H54 (cell line): ENCODE measurements around the gene STIL.

Source experiments
- DNase-seq: peaks from one replicate; pipeline ENCODE4 v3.0.0; 2011; ENCODE audit warnings: low spot score, mixed read lengths; ENCODE audit not compliant: insufficient read length
- FAIRE-seq: peaks from 3 replicates; lab custom pipeline; 2011; peaks lifted over from hg19 to GRCh38; lab: Jason Lieb, UNC
- POLR2A ChIP-seq: IDR thresholded peaks from 2 replicates; pipeline ENCODE4 v1.6.1; 2011; ENCODE audit warnings: low read depth, mild to moderate bottlenecking, low read length

Gene STIL

DNA sequence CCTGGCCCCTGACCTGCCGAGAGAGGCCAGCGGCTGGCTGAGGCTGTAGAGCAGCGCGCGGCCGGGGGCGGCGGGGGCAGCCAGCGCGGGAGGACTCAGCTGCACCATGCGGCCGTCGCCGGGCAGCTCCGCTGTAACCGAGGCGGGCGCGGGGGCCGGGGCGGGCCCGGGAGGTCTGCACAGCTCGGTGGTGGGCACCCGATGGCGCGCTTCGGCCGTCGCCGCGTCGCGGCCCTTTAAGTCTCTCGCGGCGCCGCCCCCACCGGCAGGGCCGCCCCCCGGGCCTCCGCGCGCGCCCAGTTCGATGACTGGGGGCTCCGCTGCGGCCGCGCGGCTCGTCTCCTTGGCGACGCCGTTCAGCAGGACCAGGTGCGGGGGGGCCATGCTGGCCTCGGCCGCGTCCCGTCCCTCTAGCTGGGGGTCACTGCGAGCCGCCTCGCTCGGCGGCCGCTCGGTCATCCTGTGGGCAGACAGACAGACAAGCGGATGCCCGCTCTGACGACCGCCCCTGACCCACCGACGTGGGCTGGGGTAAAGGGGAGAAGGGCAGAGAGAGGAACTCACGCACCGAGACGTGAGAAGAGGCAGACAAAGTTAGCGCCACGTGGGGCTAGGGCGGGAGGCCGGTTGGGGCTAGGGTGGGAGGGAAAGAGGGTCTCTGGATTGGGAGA lies 88.4 kb downstream of the STIL start:
- no peak for FAIRE-seq
- DNase-seq: no peak
- no peak for TF ChIP-seq POLR2A

DNA sequence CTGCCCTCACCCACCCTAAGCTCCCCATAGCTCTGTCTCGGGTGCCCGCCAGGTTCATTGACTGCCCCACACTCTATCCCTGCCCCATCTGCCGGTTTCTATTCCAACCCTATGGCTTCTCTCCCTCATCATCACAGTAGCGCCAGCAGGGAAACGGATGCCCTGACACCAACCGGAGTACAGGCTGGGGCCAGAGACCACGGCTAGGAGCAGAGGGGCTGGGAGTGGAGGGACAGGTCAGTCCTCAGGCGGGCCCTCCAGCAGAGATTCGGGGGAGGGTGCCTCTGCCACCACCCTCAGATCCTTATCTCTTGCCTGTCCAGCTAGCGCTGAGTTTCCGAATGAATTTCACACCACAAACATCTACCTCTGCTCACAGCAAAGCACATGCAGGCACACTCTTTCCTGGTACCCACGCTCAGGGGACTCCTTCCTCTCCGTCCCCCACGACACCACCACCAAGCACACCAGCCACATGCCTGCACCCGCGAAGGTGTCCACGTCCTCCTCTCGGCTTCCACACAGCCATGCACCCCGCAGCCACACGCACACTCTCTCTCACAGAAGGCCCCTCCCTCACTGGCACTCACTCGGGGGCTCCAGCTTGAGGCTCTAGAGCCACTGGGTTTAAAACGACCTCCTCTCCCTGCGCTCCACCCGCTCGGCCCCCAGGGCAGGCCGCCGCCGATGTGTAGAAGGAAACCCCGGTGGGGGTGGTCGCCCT lies 89.1 kb downstream of the STIL start:
- TF ChIP-seq POLR2A: no peak
- FAIRE-seq (no peak), DNase-seq (no peak)

DNA sequence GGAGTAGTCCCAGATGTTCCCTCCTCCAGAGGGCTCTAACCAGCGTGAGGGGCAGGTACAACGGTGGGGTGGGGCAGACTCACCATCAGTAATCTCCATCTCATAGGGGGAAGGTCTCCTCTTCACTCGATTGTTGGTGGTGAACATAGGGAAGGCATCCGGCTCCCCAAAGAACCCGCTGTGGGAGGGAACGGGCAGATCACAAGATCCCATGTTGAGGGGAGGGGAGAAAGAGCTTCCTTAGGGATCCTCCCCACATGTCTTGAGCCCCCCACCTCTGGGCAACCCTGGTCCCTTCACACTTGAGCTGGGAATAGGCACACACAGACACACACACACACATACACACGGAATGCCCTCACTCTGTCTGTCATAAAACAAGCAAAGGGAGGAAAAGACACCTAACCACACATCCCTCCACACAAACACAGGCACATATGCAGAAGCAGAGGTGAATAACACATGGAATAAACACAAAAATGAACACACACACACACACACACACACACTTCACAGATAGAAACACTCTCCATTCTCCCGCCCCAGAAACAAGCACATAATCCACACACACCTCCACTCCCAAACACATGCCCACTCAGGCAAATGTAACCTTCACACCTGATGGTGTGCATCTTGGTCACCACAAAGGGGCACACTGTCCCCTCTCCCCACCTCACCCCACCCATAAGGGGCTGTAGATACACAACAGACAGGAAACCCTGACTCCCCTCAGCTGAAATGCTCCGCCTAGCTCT lies 89.8 kb downstream of the STIL start:
- TF ChIP-seq POLR2A: no peak
- FAIRE-seq: no peak
- no peak for DNase-seq

DNA sequence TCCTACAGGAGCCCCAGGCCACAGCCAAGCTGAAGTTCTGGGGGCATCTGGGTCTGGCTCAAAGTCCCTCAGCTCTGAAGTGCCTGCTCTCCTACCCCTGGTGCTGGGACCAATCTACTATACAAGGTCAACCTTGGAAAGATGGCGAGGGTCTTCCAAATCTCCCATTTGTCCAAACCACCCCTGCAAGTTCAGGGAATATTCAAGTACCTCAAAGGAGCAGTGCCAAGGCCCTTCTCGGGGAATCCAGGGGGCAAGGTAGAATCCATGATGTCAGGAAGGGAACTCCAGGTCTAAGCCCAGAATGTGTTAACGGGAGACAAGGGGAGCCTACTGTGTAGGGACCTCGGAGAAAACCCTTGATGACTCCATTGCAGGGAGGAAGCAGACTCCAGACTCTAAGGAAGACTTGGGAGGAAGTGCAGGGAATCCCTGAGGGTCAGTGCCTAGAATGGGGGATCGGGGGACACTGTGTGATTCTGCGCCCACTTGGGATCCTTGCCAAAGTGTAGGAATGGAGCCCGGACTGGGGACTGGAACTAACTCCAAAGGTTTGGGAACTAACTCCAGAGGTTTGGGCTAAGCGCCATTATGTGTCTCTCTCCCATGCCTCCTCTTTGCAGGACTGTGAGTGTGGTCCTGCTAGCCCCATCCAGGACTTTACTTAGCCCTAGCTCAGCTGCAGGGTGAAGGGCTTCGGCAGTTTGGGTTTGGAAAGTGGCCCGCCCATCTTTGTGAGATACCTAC lies 90.6 kb downstream of the STIL start:
- FAIRE-seq (no peak), DNase-seq (no peak)

DNA sequence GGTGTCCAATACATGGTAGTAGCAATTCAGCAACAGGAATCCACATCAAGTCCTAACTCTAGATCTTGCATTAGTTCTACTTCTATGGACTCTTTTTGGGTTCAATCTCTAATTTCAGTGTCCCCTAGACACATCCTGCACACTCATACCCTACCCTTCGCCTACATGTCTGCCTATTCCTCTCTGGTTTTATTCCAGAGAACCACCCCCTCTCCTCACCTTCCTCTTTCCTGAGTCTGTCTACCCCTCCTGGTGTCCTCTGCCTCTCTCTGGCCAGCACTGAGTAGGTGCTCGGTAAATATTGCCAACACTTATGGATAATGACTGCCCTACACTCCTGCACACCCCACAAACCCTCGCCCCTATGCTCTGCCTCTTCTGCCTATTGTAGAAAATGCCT lies 91.5 kb downstream of the STIL start:
- TF ChIP-seq POLR2A: no peak
- FAIRE-seq (no peak), DNase-seq (no peak)

More for the DNA sequence above, 90.6 kb downstream of the STIL start:
- TF ChIP-seq POLR2A: no peak

DNA sequence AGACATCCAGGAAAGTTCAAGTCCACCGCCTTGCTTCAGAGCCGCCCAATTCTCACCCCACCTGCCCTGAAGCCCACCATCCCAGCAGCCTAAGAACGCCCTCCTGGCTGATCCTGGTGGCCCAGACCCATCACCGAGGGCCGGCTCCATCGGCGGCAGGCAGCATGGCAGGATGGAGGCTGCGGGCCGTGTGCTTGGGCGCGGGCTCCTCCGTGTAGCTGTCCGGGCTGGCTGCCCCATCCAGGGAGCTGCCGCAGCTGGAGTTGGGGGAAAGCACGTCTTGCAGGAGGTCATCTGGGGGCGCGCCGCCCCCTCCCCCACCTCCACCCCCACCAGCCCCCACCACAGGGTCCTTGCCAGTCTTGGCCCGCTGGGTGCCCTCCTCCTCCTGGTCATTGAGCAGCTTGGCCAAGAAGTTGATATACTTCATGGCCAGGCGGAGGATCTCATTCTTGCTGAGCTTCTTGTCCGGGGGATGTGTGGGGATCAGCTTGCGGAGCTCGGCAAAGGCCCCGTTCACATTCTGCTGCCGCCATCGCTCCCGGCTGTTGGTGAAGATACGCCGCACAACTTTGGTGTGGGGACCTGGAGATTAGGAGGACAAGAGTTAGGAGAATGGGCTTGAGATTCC lies 94.2 kb downstream of the STIL start:
- FAIRE-seq (no peak), DNase-seq (no peak)
- TF ChIP-seq POLR2A: no peak

DNA sequence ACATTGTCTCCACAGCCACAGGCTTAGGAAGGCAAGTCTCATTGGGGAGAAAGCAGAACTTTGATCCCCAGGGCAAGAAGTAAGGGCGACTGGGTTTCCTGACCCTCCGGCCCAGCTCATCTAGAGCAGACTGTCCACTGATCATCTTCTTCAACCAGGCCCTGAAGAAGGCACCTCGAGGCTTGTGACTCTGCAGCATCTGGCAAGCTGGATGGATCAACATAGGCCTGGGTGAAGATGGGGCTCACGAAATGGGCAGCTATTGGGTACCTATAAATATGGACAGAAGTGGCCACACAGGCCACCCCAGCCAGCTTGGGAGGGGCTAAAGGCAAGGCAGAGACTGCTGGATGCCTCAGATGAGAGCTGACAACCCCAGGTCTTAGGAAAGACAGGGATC lies 94.9 kb downstream of the STIL start:
- TF ChIP-seq POLR2A: no peak
- FAIRE-seq (no peak), DNase-seq (no peak)

DNA sequence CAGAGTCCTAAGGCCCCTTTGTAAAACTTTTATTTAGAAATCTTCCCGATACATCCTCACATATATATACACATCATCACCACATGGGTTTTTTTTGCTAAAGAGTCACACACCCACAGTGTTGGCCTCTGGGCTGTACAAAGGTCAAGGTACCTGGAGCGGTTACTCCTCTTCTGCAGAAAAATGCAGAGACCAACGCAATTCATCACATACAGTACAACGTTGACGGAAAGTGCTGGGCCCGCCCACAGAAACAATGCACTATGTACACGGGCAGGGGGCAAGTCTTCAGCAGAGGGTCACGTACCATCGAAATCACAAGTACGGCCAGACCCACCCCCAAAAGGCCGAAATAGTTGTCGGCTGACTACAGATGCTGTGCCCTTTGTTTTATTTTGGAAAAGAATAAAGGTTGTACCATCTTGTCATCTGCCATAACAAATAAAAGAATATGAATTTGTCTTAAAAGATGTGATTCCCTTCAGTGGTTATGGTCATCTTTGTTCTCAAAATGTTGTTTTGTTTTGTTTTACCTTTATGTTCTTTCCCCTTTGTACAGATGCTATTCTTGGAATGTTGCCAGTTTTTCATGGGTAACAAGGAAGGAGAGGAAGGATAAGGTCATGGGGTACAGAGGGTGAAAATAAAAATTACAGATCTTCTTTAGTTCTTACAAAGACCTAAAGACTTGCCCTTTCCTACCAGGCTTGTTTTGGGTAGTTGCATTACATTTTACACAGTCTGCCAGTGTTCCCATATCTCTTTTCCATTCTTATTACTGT lies 97.5 kb downstream of the STIL start:
- DNase-seq (no peak), FAIRE-seq (no peak)
- TF ChIP-seq POLR2A: no peak

DNA sequence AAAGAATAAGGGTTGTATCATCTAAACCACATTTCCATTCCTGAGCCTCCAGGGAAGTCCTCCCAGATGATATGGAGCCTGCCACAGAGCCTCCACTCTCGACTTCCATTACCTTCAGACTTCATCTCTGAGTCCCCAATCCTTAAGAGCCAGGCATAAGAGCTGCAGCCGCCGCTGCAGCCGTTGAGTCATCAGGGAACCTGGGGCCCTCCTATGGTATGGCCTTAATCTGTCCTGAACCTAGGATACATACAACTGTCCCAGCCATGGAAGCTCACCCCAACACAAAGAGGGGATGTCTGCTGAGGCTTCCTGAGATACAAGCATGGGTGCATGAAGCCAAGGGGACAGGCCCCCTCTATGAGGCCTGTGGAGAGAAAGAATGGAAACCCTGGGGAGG lies 98.2 kb downstream of the STIL start:
- FAIRE-seq (no peak), DNase-seq (no peak)
- TF ChIP-seq POLR2A: no peak

DNA sequence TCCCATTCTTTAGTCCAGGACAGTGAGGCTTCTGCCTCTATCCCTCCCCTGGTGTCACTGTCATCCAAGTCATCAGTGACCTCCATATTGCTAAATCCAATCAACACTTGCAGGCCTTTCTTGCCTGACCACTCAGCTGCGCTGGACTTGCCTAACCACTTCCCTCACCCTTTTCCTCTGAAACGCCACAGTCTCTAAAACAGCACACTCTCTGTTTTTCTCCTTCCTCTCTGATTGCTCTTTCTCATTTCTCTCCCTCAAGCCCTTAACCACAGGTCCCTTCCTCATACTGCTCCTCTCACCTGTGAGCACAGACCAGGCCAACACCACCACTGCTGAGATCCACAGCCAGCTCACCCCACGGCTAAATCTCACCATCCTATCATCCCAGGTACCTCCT lies 99.4 kb downstream of the STIL start:
- FAIRE-seq: no peak
- no peak for DNase-seq
- TF ChIP-seq POLR2A: no peak

DNA sequence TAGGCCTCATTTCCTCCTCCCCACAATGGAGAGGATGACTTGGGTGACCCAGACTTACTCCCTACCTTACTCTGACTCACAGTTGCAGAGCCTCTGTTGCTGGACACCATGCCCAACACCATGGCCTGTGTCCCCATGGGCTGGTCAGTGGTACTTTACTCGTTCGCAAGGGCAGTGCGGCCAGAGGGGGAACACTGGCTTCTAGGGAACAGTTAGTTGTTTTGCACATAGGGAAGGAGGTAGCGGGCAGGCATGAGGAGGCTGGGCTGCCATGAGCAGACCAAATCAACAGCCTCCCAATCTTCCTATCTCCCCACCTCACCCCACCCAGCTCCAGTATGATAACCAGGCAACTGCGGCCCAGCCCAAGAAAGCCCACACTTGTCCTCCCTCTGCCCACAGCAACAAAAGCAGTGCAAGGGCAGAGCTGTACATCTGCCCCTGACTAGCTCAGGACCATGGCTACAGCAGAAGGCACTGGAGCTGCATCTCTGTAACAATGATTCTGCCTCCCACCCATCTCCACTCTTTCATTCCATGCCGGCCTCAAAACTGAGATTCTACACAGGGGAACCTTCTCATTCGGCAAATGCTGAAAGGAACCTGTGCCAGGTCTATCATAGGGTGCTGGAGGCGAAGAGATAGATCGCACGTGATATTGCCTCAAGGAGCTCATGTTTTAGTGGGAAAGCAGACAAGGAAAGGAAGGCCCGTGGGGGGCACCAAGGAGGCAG lies 100.5 kb downstream of the STIL start:
- FAIRE-seq: no peak
- no peak for TF ChIP-seq POLR2A
- DNase-seq: no peak

DNA sequence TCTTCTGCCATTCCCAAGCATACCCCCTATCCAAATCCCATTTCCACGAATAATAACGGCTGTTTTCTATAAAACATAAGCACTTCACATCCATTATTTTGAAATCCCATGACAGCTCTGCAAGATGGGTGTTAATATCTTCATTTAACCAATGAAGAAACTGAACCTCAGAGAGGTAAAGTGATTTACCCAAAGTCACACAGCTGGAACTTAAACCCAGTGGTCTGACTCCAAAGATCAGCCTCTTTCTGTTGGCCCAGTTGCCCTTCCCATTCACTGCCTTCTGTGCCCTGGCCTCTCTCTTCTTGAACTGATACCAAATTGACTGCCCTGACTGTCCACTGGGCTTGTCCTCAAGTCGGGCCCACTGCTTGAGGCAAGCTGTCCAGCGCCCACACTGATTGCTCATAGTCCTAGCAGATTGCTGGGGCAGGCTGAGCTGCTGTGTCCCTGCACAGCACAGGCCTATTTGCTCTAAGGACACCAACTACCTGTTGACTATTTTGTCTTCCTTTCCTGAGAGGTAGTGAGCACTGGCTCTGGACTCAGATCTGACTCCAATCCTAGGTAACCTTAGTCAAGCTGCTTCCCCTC lies 101.2 kb downstream of the STIL start:
- FAIRE-seq: no peak
- TF ChIP-seq POLR2A: no peak
- DNase-seq: no peak
